ENCODE results near the gene PODN.

Gene PODN

DNA sequence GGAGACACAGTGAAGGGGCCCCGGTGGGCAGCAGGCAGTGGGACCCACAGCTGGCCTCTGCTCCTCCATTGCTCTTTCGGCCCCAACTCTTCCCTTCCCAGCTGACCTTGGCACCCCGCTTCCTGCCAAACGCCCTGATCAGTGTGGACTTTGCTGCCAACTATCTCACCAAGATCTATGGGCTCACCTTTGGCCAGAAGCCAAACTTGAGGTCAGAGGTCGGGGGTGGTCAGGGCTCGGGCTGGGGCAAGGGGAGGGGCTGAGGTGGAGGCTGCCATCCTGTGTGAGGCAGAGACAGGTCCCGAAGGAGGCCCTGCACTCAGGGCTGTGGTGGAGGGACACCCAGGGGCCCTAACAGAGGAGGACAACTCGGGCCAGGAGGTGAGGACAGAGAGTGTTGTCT, 13.7 kb downstream of the PODN start:
- DNase-seq = no peak

DNA sequence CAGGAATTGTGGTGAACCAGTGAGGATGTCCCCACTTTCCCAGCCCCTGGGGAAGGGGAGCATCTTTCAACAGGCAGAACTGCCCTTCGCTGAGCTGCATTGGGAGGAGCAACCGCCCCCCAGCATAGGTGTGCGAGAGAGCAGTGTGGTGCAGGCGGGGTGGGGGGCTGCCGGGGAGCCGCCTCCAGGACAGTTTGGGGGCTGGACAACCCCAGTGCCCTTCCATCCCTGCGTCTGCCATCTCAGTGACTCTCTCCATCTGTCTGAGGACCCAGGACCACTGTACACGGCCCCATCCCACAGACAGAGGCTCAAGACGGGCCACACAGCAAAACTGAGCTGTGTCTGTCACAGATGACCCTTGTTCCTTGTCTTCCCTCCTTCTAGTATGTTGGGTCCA, 14.2 kb downstream of the PODN start:
- DNase-seq = no peak

GRCh38 chr1:53076721-53077598, 14.9 kb downstream of the PODN start:
- no peak for DNase-seq

DNA sequence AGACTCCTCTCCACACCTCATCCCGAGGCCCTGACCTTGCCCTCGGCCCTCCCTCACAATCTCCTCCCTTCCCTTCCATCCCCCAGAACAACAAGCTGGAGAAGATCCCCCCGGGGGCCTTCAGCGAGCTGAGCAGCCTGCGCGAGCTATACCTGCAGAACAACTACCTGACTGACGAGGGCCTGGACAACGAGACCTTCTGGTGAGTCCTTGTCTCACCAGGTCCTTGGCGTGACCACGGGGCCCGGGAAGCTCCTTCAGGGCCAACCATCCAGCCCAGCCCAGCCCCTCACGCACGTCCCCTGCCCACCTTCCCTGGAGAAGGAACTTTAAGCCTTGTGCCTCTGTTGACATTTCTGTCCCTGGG, 15.6 kb downstream of the PODN start:
- no peak for DNase-seq

DNA sequence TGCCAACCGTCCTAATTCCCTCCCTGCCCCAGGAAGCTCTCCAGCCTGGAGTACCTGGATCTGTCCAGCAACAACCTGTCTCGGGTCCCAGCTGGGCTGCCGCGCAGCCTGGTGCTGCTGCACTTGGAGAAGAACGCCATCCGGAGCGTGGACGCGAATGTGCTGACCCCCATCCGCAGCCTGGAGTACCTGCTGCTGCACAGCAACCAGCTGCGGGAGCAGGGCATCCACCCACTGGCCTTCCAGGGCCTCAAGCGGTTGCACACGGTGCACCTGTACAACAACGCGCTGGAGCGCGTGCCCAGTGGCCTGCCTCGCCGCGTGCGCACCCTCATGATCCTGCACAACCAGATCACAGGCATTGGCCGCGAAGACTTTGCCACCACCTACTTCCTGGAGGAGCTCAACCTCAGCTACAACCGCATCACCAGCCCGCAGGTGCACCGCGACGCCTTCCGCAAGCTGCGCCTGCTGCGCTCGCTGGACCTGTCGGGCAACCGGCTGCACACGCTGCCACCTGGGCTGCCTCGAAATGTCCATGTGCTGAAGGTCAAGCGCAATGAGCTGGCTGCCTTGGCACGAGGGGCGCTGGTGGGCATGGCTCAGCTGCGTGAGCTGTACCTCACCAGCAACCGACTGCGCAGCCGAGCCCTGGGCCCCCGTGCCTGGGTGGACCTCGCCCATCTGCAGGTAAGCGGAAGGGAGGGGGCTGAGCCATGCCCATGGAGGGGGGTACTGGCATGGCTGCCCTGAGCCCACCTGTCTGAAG, 16.5 kb downstream of the PODN start:
- DNase-seq = no peak

GRCh38 chr1:53079251-53079650, 17.2 kb downstream of the PODN start:
- no peak for DNase-seq

DNA sequence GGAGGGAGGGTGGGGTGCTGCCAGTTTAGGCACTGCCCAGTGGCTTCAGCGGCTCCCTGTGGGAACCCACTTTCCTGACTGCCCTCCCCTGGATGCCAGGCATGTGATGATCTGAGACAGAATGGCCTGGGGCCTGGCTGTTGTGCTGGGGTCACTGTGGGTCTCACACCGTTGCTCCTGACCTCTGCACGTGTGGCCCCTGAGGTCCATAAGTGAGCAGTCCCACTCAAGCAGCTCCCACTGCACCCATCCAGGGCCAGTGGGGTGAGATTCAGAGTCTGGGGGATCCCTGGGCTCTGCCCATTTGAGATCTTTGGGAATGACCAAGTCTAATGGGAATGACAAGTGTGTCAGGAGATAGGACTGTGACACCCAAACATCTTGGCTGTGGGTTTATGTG, 18.0 kb downstream of the PODN start:
- no peak for DNase-seq

GRCh38 chr1:53080769-53081168, 18.8 kb downstream of the PODN start:
- DNase-seq = no peak

DNA sequence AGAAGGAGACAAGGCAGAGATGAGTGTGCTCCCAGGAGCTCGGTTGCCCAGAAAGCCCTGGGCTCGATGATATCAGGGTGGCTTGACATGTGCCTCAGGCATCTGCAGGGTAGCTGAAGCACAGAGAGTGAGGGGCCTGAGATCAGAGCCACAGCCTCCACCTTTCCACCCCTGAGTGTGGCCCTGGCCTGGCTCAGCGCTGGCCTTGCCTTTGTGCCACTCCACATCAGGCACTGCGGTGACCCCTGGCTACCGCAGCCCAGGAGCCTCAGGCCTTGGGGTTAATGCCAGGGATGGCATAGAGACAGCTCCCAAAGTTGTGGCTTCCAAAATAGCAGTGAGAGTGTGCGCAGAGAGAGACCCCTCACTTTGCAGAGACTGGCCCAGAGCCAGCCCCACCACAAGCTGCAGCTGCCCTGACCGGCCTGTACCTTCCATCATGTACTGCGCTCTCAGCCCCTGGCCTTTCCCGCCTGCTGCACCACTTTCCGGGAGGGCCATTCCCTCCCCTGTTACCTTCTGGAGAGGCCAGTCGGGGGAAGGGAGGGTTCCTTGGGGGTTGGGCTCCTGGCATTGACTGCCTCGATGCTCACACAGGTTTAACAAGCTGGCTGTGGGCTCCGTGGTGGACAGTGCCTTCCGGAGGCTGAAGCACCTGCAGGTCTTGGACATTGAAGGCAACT, 19.5 kb downstream of the PODN start:
- DNase-seq = no peak

- no peak for DNase-seq
Measured at GRCh38 chr1:53082826-53083455, 20.9 kb downstream of the PODN start.

DNA sequence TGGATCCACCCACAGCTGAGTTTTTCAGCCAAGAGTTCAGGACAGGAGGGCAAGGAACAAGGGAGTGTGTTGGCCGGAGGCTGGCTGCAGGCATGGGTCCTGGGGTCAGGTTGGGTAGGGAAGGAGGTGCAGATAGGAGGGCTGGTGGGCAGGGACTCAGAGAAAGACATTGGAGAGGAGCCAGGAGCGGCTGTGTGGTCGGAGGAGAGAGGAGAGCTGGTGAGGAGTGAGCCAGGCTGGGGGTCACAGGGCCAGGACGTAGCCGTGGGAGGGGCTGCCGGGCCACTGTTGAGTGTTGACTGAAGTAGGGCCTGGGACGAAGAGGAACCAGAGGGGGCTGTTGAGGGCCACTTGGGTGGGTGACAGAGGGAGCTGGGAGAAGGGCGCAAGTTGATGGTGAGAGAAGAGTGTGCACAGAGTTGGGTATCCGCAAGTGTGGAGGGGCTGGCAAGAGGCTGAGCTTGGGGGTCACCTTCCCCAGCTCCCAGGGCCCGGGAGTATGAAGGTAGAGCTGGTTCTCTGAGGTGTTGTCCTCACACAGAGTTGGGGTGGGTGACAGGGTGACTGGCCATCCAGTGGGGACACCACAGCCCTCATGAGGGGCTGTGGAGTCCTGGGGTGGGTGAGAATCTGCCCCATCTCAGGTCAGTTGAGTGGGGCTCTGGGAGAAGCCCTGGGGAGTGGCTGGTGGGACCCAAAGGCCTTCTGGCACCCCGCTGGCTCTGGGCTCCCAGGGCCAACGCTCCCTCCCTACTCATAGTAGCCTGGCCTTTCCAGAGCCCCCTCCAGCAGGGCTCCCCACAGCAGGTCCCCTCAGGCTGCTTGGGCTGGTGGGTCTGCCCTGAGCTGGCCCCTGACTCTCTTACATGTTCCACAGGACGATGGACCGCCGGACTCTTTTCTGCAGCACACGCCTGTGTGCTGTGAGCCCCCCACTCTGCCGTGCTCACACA, 21.9 kb downstream of the PODN start:
- no peak for DNase-seq

DNA sequence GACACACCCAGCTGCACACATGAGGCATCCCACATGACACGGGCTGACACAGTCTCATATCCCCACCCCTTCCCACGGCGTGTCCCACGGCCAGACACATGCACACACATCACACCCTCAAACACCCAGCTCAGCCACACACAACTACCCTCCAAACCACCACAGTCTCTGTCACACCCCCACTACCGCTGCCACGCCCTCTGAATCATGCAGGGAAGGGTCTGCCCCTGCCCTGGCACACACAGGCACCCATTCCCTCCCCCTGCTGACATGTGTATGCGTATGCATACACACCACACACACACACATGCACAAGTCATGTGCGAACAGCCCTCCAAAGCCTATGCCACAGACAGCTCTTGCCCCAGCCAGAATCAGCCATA, 22.6 kb downstream of the PODN start:
- no peak for DNase-seq

DNA sequence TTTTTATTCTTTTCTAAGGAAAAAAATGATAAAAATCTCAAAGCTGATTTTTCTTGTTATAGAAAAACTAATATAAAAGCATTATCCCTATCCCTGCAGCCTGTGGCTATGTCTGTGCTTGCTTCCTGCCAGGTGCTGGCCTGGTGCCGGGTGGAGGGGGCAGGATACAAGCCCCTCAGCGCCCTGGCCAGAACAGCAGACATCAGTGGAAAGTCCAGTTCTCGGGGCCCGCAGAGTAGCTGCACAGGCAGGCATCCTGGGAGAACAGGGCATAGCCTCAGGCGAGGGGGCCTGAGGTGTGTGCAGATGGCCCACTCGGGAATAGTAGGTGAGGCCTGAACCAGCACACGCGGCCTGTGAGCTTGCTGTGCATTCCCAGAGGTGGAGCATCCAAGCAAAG, 23.4 kb downstream of the PODN start:
- DNase-seq = no peak

DNA sequence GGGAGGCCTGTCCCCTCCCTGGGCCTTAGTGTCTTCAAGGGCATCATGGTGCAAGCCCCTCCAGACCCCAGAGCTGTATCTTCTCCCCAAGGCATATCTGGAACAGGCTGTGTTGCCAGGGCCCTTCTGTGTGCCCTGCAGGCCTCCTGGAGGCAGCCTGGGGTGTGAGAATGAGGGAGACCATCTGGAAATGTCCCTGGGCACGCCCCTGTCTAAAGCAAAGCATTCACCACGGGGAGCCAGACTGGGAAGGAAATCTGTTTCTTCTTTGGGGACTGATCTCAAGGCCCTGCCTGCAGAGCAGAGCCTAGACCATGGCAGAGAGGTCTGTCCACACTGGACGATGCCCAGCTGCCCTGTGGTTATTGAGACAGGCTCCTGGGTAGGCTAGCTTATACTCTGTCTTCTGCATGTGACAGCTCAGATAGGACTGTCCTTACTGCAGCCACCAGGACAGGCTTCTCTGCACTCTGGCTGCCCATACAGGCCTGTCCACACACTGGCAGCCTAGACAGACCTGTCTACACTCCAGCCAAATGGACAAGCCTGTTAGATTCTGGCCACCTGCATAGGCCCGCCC, 24.6 kb downstream of the PODN start:
- DNase-seq = no peak

DNA sequence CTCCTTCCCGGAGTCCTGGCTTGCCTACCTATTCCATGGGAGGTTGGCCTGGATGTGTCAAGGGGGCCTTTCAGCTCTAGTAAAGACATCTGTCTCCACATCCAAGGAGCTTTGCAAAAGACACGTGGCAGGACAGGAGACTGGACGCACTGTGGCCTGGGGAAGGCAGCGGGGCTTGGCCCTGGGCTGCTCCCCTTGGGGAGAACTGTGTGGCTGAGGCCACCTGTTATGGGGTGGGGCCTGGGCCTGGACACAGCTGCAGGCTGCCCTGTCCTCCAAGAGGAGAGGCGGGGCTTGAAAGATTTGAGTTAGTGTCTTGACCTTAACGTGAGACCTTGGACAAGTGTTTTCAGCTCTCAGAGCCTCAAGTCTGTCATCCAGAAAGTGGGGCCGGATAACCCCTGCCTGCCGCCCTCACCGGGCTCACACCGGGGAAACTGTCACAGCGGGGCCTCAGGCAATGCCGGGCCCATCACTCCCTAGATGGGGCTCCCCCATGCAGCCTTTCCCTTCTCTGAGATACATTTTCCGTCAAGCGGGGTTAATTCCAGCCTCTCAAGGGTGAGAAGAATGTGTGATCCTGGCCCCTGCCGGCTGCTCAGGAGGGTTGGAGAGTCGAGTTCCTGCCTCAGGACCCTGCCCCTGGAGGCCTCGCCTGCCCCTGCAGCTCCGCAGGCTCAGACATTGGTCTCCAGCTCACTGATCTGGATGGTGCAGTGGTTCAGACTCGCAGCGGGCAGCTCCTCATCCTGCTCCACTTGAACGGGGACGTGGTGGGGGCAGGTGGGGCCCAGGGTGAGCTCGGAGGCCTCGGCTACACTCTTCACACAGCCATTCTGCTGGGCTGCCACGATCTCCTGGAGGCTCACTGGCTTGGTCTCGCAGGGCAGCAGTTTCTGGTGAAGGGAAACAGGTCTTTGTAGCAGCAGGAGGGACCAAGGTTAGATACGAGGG, 25.6 kb downstream of the PODN start:
- no peak for DNase-seq

DNA sequence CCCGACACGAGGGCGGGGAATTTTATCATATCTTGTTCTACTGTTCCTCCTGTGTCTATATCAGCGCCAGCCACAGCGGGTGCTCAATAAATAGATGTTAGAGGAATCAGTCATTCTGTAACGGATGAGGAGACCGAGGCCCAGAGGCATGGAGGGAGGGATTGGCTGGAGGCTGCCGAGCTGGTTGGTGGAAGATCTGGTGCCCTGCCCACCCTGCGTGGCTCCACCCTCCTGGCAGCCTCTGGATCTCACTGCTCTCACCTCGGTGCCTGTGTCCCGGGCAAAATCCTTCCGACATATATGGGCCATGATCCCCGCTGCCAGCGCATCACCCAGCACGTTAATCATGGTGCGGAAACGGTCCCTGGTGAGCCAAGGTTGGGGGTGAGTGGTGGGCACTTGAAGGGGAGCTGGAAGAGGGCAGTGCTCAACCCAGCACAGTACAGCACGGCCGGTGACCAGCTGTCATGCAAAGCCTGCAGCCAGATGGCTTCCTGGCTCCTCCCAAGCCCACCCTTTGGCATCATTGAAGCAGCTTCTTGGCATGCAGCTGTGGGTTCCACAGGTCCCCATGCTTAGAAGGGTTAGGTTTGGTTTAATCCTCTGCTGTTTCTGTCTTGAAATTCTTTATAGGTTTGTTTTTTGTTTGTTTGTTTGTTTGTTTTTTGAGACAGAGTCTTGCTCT, 26.7 kb downstream of the PODN start:
- no peak for DNase-seq

GRCh38 chr1:53089478-53090226, 27.6 kb downstream of the PODN start:
- DNase-seq = no peak

DNA sequence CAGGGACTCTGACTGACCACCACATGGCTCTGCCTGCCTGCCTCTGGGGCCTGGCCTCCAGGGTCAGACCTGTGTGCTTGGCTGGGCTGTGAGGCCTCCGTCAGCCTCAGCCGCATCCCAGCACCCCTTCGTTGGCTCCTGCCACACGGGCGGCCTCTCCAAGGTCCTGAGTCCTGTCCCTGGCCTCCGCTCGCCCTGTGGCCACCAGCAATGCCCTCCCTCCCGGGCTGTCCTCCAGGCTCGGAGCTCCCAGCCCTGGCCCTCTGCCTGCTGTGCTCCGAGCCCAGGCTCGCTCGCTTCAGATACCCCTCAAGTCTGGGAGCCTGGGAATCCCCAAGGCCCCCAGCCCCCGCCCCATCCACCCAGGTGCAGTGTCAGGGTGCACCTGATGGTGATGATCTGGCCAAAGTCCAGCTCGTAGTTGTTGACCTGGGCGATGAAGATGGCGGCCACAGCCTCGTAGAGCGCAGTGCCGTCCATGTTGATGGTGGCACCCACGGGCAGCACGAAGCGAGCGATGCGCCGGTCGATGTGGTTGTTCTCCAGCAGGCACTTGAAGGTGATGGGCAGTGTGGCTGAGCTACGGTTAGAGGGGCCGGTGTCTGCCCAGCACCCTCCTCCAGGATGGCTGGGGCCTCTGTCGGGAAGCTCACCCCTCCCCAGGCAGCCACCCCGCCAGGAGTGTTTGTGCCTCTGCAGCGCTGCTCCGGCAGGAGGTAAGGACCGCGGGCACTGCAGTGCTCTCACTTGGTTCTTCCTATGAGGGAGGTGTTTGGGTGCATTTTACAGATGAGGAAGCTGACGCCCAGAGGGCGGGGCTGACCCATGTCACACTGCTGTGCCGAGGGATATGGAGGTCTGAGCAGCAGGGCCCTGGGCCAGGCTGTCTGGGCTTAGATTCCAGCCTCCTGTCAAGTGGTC, 28.5 kb downstream of the PODN start:
- DNase-seq = no peak

Data from activated CD4-positive, alpha-beta T cell treated with anti-CD3 and anti-CD28 coated beads, Interleukin-2, Interleukin-6, amounts not matched to agents 100 ng/mL and 50 ng/mL, durations not matched to agents 16 hours and 8 hours (primary cell).